Measurements from ENCODE around the gene GGCX.

GRCh38 chr2:85561280-85562212 is at the start of gene GGCX:
- TF ChIP-seq CTCF (IDR thresholded peaks at IDR 0.05), result peak in 2 of 3 donors; percentile 6 to 36
- TF ChIP-seq POLR2AphosphoS5 (IDR thresholded peaks at IDR 0.05), result peak; percentile 65 to 88 (median 84)
- TF ChIP-seq POLR2A (IDR thresholded peaks at IDR 0.05), result peak; percentile 86
